ENCODE data around the gene FBXL17. TPM values are rescaled to one million over a fixed set of nuclear protein-coding genes. Genes with fewer than 3 reads are reported as not detected.

The FBXL17 gene
- total RNA-seq, 1 donor from 2014 or later = 26.9 TPM

DNA sequence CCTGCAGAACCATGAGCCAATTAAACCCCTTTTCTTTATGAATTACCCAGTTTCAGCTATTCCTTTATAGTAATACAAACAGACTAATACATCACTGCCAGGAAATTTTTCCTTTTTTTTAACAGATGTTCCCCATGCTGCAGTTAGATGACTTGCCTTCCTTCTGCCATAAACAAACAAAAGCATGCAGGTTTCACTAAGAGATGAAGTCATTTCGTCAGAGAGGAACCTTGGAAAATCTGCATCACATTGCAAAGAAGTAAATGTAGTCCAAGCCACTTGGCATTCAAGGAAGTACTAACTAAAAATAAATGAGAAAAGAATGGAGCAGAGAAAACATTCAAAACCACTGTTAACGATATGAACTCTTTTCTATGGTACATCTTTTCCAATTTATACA, 517.1 kb downstream of the FBXL17 start:
- ATAC-seq (ENCODE audit: low read depth) (no peak), DNase-seq (no peak)
- Mint-ChIP-seq H3K4me1 (no peaks in the 10 kb centered on the region), H3K4me3 (no peak overlapping the region), H3K27ac (no peak overlapping the region), H3K36me3 (ENCODE audit: low read depth) (peaks cover 23% of the 10 kb centered on the region), H3K9me3 (no peaks in the 10 kb centered on the region), H3K27me3 (no peaks in the 10 kb centered on the region)
- CTCF ChIA-PET = no interaction called here
- intact Hi-C loops (cut with micrococcal nuclease) = no loop called here
- POLR2A ChIA-PET = no interaction called here
- TF ChIP-seq, protein P1, sequence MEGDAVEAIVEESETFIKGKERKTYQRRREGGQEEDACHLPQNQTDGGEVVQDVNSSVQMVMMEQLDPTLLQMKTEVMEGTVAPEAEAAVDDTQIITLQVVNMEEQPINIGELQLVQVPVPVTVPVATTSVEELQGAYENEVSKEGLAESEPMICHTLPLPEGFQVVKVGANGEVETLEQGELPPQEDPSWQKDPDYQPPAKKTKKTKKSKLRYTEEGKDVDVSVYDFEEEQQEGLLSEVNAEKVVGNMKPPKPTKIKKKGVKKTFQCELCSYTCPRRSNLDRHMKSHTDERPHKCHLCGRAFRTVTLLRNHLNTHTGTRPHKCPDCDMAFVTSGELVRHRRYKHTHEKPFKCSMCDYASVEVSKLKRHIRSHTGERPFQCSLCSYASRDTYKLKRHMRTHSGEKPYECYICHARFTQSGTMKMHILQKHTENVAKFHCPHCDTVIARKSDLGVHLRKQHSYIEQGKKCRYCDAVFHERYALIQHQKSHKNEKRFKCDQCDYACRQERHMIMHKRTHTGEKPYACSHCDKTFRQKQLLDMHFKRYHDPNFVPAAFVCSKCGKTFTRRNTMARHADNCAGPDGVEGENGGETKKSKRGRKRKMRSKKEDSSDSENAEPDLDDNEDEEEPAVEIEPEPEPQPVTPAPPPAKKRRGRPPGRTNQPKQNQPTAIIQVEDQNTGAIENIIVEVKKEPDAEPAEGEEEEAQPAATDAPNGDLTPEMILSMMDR (IDR thresholded peaks at IDR 0.05) = no peak

DNA sequence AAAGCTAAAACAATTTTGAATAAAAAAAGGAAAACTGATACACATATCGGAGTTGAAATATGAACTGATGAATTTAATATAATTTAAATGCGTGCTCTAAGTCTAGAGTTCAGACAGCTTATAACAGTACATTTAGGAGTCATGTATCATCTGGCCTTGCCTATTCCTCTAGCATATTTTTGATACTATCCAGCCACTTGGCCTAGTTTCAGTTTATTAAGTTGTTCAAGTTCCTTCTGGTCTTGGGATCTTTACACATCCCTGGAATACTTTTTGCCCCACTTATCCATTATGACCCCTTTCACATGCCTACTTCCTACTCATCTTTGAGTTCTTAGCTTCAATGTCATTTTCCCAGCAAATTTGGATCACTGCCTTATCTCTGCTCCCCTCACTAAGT, 518.8 kb downstream of the FBXL17 start:
- Mint-ChIP-seq H3K9me3 (no peaks in the 10 kb centered on the region), H3K36me3 (ENCODE audit: low read depth) (peaks cover 15% of the 10 kb centered on the region)
- CTCF ChIA-PET = no interaction called here

DNA sequence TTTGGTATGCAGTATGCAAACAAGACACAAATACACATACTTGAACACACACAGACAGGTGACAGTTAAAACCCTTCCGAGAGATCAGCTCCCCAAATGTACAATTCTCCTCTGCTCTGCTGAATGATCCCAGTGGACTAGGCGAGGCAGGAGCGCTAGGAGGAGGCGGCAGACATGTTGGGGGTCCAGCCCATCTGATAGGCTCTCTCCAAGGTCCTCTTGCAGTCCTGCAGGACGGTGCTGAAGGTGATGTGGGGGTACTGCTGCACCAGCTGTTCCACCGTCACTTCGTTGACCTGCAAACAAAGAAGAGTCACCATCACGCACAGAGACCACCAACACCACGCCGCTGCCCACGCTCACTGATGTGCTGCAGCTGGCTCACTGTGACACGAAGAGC, 520.3 kb downstream of the FBXL17 start:
- Mint-ChIP-seq H3K36me3 (ENCODE audit: low read depth) (peaks cover 11% of the 10 kb centered on the region), H3K4me1 (no peaks in the 10 kb centered on the region), H3K27ac (no peak overlapping the region), H3K9me3 (no peaks in the 10 kb centered on the region), H3K4me3 (no peak overlapping the region), H3K27me3 (no peaks in the 10 kb centered on the region)
- TF ChIP-seq, protein P1 (IDR thresholded peaks at IDR 0.05) = no peak
- ChIA-PET POLR2A (no interaction called here), CTCF (no interaction called here)
- ATAC-seq (ENCODE audit: low read depth) (no peak), DNase-seq (no peak)
- intact Hi-C loops (cut with micrococcal nuclease) = no loop called here

More for the DNA sequence above, 518.8 kb downstream of the FBXL17 start:
- intact Hi-C loops (cut with micrococcal nuclease) = no loop called here
- Mint-ChIP-seq H3K4me3 (no peak overlapping the region), H3K4me1 (no peaks in the 10 kb centered on the region), H3K27ac (no peak overlapping the region), H3K27me3 (no peaks in the 10 kb centered on the region)
- POLR2A ChIA-PET = no interaction called here
- DNase-seq (no peak), ATAC-seq (ENCODE audit: low read depth) (no peak)
- TF ChIP-seq, protein P1 (IDR thresholded peaks at IDR 0.05) = no peak

DNA sequence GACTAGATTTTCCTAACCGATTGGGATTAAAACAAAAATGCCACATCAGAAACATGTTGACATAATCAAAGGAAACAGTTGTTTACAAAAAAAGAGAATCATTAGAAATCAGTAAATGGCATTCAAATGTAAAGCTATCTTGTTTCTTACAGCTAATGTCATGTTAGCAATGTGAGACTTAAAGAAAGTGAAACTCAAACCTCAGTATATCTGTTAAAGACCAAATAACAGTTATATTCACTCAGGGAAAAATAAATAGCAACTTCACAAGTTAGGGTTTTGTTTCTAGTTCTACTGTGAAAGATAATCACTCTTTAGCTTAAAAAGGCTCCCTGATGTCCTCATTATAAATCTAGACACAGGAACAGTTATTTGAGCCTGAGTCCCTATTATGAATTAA, 521.9 kb downstream of the FBXL17 start:
- Mint-ChIP-seq H3K4me1 (no peaks in the 10 kb centered on the region), H3K27ac (no peak overlapping the region), H3K27me3 (no peaks in the 10 kb centered on the region), H3K36me3 (ENCODE audit: low read depth) (peaks cover 8% of the 10 kb centered on the region), H3K4me3 (no peak overlapping the region), H3K9me3 (no peaks in the 10 kb centered on the region)
- ChIA-PET POLR2A (no interaction called here), CTCF (no interaction called here)
- intact Hi-C loops (cut with micrococcal nuclease) = no loop called here
- TF ChIP-seq, protein P1 (IDR thresholded peaks at IDR 0.05) = no peak
- no peak for ATAC-seq (ENCODE audit: low read depth)
- DNase-seq = no peak

DNA sequence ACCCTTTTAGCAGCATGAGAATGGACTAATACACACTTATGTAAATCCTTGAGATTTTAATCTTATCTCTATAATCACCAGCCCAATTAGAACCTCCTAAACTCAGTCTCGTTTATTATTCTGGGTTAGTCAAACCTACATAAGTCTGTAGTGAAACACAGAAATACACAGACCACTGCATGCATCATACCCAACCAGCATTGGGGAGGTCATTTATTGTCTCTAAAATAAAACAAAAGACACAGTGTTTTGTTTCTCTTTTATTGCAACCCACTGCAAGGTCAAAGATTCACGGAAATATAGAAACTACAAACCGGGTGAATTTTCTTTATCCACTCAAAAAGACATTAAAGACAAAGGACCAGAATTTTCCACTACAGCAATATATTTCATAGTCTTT, 523.1 kb downstream of the FBXL17 start:
- Mint-ChIP-seq H3K4me1 (no peaks in the 10 kb centered on the region), H3K4me3 (no peak overlapping the region), H3K27me3 (no peaks in the 10 kb centered on the region), H3K36me3 (ENCODE audit: low read depth) (peaks cover 8% of the 10 kb centered on the region), H3K27ac (no peak overlapping the region), H3K9me3 (no peaks in the 10 kb centered on the region)
- CTCF ChIA-PET = no interaction called here
- DNase-seq (no peak), ATAC-seq (ENCODE audit: low read depth) (no peak)
- TF ChIP-seq, protein P1 (IDR thresholded peaks at IDR 0.05) = no peak
- POLR2A ChIA-PET = no interaction called here
- intact Hi-C loops (cut with micrococcal nuclease) = no loop called here

All from activated B cell treated with CpG ODN at 0.5 μM for 24 hours (primary cell).